HG02970 (cell line): ENCODE data around the gene NDUFS7.
A peak's percentile ranks its signal among the peaks of the same experiment; 100 is the strongest.
"Not testable (repeated sequence)": the region's sequence is repeated elsewhere in the genome, so short reads cannot be mapped to it uniquely, and the experiment has no call there.

ENCODE experiments used
- ATAC-seq: cut with Tn5 transposase; IDR thresholded peaks from one replicate; pipeline ENCODE4 v1.9.1; 2021; ENCODE audit warnings: mild to moderate bottlenecking, moderate library complexity, moderate number of reproducible peaks; ENCODE audit not compliant: unreplicated experiment, low FRiP score

Gene NDUFS7

DNA sequence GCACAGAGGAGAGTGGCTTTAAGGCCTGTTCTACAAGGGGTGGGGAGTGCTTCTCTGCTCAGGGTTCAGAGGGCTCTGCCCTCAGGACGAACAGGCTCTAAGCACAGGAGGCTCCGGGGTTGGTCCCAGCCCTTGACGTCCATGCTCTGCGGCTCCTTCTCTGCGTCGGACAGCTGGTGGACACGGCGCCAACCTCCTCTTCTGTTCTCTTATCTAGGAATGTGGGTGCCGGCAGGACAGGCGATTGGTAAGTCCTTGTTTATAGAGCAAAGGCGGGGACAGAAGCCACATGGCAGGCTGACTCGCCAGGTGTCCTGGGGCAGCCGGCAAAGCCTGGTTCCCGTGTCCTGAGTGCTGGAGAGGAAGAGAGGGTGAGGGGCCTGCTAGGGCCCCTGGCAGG, 46.0 kb downstream of the NDUFS7 start:
- no peak for ATAC-seq

DNA sequence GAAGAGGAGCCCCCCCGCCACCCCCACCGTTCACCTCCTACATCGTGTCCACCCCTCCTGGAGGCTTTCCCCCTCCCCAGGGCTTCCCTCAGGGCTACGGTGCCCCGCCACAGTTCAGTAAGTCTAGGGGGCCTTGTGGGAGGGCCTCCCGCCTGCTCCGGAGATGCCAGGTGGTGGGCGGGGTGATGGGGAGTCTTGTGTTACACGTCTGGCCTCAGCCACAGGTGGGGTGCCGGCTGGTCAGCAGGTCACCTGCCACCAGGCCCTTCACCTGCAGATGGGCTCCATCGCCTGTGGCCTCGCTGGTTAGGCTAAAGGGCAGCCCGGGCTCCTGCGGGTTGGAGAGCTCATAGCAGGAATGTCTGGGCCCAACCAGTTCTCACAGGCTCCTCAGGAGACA, 46.5 kb downstream of the NDUFS7 start:
- ATAC-seq = no peak

DNA sequence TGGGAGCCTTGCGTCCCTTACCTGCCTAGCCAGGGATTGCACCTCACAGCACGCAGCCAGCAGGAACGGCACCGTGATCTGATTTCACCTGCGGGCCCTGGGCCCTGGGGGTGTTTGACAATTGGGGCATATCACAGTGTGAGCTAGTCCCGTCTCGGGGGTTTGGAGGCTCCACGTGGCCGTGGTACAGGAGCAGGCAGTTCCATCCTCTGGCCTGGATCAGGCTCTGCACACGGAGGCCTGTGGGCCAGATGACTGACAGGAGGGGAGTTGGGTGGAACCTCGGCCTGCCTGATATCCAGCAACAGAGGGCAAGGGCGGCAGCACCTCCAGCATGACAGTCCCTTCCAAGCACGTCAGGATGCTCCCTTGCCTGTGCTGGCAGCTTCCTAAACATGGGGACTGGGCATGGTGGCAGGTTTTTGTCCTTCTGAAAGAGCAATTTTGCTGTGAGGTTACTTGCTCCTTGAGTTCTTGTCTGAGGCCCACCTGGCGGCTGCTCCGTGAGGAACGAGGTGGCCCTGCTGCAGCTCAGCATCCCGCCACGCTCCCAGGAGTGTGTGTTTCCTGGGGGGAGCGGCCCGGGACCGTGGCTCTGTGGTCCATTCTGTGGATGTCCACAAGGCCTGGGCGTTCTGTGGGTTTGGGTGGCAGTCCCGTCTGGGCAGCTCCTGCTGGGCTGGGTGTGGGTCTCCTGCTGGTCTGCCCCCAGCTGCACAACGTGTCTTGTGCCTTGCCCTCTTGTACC, 48.2 kb downstream of the NDUFS7 start:
- no peak for ATAC-seq

GRCh38 chr19:1432507-1432887, 48.8 kb downstream of the NDUFS7 start:
- ATAC-seq = no peak

GRCh38 chr19:1433119-1434039, 49.7 kb downstream of the NDUFS7 start:
- no peak for ATAC-seq

DNA sequence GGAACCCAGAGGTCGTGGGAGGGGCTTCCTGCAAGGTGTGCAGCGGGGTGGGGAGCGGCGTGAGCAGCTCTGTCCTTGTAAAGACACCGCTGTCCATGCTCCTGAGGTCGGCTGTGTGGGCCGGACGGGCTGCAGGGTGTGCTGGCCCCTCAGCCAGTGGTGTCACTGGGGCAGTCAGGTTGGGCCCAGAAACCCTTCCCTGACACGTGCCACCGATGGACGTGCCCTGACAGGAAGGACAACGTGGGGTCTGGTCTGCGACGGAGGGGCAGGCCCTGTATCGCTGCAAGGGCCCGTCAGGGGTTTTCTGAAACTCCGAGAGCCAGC, 50.3 kb downstream of the NDUFS7 start:
- ATAC-seq = no peak

GRCh38 chr19:1434577-1435060, 50.9 kb downstream of the NDUFS7 start:
- ATAC-seq = no peak

GRCh38 chr19:1435378-1435989, 51.8 kb downstream of the NDUFS7 start:
- ATAC-seq = no peak

- ATAC-seq = no peak
These were observed 53.9 kb downstream of the NDUFS7 start for GRCh38 chr19:1437609-1438008.

DNA sequence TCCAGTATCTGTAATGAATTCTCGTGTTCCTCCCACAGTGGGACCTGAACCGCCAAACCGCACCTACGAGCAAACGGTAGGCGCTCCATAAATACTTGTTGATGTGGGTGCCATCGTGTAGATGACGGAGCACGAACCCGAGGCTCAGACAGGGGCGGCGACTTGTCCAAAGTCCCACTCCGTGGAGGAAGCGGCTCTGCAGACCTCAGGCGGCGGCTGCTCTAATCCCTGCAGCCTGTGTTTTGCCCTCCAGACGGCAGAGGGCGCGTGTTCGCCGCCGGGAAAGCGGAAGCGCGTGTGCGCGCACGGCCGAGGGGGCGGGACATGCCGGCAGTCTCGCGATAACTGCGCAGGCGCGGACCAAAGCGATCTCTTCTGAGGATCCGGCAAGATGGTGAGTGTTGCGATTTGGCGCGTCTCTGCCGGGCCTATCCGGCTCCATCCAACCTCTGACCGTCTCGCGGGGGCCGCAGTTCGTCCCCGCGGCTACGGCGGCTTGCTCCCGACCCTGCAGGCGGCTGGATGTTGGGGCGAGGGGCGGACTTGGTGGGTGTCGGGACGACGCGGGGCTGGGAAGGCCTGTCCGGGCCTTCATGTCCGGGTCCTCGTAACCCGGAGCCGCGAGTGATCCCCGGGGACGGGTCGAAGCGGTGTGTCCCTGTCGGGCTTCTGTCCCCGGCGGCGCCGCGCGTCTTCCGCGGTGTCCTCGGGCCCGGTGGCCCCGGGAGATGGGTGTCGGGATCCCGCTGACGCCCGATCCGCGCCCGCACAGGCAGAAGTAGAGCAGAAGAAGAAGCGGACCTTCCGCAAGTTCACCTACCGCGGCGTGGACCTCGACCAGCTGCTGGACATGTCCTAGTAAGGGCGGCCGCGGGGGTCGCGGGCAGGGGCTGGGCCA, 54.6 kb downstream of the NDUFS7 start, which contains the start of gene RPS15:
RPS15 (plus strand) TSS at position 362 of the 898 bp plus-strand sequence; CDS start at position 392, 30 bp downstream.
- peak; percentile 85 for ATAC-seq

DNA sequence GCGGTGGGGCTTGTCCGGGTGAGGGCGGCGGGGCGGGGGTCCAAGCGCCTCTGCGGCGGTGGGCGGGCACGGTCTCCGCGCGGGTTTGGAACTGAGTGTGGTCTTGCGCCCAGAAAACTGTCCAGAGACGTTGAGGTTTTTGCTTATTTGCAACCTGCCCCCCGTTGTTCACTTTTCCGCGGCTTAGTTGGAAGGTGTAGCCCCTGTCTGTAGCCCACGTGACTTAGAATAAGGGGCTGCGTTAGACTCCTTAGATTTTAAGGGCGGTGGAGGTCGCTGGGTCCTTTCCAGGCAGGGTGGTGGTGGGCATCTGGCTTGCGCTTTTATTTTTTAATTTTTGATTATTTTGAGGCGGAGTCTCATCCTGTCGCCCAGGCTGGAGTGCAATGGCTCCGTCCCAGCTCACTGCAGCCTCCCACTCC, 55.2 kb downstream of the NDUFS7 start:
- ATAC-seq = no peak

GRCh38 chr19:1439525-1440417, 56.1 kb downstream of the NDUFS7 start:
- not testable (repeated sequence) for ATAC-seq

DNA sequence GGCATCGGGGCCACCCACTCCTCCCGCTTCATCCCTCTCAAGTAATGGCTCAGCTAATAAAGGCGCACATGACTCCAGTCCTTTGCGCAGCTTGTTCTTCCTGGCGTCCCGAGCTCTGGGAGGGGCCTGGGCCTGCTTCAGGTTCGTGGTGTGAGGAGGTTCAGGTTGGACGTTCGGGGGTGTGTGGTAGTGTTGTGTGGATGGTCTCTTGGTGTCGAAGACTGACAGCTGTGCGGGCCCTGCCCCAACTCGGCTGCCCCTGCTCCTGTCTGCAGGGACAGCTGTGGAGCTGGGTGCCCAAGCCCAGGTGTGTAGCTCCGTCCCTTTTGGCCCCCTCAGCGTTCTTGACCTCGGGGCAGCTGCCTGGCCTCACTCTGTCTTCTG, 56.7 kb downstream of the NDUFS7 start:
- ATAC-seq = no peak

DNA sequence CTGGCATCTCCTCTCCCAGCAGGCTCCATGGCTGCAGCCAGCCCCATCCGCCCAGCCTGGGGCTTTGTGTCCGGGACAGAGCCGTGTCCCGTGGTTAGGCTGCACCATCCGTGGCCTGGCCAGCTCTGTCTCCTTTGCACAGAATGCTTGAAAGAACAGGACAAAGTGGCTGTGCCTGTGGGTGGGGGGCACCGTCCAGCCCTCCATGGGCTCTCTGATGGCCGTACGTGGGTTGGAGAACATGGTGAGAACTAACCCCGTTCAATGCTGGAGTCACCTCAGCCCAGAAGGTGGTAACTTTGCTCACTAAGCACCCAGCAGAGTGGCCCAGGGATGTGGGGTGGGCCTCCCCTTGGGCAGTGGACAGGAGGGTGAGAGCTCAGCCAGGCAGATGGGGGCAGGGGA, 57.3 kb downstream of the NDUFS7 start:
- no peak for ATAC-seq

DNA sequence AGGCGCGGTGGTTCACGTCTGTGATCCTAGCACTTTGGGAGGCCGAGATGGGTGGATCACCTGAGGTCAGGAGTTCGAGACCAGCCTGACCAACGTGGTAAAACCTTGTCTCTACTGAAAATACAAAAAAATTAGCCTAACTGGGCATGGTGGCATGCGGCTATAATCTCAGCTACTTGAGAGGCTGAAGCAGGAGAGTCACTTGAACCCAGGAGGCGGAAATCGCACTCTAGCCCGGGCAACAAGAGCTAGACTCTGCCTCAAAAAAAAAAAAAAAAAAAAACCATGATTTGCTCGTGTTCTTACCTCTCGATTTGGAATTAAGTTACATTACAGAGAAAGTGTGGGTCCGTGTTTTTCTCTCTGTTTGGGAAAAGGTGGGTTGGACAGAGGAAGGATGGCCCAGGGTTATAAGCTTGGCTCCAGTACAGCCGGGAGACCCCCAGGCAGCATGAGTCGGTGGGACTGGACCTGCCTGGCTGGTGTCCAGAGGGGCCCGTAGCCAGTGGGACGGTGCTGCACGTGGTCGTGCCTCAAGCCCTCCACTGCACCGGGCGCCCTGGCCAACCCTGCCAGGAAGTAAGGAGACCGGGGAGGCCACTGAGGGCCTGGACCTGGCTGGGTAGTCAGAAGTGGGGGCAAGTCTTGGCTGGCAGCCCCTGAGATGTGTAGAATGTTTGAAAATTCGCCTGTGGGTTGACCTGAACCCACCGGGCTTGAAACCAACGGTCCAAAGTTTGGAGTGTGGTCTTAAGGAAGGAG, 58.2 kb downstream of the NDUFS7 start:
- no peak for ATAC-seq
